Ecto neural progenitor cell (in vitro differentiated cells): ENCODE measurements around the gene TPD52L1.
"Not testable (repeated sequence)": the region's sequence is repeated elsewhere in the genome, so short reads cannot be mapped to it uniquely, and the experiment has no call there.

ENCODE experiments used
- DNase-seq: peaks from one replicate; pipeline ENCODE4 v3.0.0-alpha.2; 2018; ENCODE audit warnings: low spot score

Gene TPD52L1

DNA sequence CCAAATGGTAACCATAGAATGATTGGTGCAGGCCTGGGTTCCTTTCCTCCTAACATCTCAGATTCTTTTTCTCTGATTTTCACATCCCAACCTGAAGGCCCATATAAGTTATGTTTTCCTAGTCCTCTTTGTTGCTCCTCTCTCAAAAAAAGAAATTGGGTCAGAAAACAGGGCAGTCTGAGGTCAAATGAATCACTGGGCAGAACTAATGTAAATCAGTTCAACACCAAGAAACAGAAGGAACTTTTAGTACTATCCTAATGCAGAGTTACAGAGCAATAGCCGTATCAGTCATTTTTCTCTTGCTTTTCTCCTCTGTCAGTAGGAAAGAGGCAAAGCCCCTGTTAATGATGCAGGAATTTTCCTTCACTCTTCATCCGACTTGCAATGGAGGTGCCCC is 11.0 kb upstream of the TPD52L1 start:
- no peak for DNase-seq

DNA sequence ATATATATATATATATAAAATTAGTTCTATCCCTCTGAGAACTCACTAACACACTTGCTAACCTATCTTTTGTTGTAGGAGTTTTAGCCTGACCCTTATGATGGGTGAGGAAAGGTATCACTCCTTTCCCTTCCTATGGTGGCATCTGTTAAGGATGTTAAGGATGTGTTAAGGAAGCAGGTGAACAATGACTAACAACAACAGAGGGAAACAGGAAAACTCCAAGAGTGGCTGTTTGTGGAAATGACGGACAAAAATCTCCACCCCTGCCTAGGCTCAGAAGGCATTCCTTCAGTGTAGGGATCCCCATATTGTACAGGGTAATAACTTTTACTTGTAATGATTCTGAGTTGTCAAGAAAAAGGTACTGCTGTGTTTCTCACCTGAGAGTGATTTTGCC is 8.8 kb upstream of the TPD52L1 start:
- DNase-seq: no peak

DNA sequence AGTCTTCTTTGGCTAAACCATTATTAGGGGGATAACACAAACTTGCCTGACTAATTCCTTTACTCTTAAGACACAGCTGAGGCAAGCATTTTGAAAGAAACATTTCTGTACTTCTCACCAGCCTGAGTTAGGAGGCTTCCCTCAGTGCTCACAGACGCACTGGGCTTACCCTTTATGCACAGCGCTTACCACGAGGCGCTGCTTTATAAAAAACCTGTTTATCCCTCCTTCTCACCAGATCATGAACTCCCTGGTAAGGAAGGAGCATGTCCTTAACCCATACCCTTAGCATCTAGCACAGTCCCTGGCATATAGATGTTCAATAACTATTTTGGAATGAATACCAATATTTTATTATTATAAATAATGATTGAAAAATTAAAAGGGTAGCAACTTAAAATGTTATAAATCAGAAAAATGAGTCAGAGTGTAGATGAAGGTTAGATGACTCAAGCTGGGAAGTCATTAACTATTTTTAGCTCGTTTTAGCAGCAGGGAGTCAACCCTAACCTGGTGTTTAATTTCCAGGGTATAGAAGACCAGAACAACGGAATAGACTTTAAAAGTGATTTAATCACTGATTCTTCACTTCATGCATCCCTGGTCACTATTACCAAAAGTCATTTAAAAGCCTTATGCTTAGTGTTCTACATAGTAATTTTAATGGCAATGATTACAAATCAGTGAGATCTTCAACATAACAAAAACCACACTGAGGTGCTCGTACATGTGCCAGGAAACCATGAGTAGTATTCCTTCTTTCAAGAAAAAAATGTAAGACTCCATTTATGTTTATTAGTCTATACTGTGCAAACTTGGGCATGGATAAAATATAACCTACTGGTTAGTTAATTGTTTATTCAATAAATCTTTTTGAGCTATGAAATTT is 4.1 kb upstream of the TPD52L1 start:
- no peak for DNase-seq

DNA sequence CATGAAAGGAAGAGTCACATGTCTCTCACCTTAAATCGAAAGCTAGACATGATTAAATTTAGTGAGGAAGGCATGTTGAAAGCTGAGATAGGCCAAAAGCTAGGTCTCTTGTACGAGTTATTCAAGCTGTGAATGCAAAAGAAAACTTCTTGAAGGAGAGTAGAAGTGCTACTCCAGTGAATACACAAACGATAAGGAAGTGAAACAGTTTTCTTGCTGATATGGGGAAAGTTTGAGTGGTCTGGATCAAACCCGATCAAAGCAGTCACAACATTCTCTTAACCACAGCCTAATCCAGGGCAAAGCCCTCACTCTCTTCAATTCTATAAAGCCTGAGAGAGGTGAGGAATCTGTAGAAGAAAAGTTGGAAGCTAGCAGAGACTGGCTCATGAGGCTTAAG is 1.9 kb upstream of the TPD52L1 start:
- DNase-seq: no peak

DNA sequence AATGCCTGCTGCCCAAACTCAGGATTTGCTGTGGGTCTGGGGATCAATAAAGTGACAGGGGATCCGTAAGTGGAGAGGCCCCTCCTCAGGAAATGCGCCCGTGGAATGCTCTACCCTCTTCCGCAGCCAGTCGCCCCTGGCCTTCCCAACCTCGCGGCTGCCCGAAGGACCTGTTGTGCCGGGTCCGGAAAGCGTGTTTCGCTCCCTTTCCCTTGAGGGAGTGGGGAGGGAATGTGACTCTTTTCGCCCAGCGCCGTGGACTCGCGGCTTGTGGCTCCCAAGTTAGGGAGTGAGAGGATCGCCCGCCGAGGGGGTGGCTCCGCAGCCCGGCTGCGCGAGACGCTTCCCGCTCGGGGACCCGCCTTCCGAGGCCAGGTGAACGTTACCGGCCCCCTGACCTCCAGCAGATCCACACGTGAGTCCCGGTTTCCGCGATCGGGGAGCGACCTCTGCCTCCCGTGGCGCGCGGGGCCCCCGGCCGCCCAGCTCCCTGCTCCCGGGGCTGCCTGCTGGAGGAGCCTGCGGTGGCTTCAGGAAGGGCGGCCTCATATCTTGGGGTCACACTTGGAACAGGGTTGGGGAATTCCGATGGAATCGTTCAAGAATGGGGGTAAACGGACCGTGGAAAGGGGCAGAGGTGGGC is 666 bp downstream of the TPD52L1 start:
- DNase-seq: peak; percentile 61

DNA sequence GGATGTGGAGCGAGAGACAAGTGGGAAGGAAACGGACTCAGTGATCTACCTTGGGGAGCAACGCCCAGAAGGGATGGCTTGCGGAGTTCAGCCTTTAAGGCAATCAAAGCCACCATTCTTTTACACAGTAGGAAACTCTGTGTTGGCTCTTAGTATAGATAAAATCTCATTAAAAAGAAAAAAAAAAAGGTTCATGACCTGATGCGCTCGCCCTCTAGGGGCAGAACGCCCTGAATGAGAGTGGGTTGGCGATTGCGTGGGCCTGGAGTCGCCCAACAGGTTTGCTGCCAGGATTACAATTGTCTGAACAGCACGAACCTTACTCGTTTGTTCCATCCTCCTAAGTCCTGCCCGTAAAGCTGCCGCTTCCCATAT is 1.2 kb downstream of the TPD52L1 start:
- DNase-seq: peak; percentile 54

DNA sequence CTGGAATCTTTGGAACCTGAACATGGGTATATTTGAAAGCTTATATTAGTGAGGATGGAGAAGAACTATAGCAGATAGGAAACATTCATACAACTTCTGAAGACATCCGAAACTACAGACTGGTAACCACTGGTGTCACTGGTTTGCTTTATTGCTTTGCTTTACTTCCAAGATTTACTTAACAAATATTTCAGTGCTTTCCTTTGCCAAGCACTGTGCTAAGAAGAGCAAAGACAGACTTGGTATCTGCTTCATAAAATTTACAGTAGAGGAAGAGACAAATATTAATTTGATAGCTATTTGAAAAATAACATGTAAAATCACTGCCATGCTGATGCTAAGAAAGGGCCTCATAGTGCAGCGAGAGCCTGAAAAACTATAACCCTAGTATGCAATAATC is 1.8 kb downstream of the TPD52L1 start:
- DNase-seq: no peak

DNA sequence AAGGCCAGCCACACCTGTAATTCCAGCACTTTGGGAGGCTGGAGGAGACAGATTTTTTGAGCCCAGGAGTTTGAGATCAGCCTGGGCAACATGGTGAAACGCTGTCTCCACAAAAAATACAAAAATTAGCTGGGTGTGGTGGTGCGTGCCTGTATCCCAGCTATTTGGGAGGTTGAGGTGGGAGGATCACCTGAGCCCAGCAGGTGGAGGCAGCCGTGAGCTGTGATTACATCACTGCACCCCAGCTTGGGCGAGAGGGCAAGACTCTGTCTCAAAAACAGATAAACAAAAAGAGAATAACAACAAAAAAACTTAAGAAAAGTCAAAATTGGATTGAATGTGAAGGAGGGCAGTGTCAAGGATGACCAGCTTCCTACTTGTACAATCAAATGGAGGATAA is 2.9 kb downstream of the TPD52L1 start:
- DNase-seq: no peak

DNA sequence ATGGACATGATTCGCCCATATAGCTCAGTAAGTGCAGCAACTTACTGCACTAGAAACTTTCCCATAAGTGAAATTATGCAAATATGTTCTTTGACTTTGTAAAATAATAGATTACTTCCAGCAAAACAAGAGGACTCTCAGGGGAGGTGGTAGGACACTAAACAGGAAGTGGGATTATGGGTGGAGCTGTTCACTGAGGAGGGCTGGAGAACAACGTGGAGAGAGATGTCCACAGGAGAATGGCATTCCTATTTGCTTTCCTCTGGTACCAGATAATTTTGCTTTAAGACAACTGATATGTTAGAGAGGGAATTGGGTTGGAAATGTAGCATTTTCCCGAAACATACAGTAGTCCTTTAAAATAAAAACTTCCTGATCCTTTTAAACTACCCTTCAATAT is 3.7 kb downstream of the TPD52L1 start:
- DNase-seq: no peak

DNA sequence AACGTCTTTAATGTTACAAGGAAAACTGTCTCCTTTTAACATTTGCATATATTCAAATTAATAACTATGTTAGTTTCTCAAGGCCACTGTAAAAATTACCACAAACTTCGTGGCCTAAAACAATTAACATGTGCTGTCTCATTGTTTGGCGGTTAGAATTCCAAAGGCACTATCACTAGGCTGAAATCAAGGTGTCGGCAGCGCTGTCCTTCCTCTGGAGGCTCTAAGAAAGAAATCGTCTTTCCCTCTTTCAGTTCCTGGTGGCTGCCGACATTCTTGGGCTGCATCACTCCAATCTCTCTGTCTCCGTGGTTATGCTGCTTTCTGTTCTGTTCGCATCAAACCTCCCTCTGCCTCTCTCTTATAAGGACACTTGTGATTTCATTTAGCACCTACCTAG is 4.2 kb downstream of the TPD52L1 start:
- DNase-seq: no peak

DNA sequence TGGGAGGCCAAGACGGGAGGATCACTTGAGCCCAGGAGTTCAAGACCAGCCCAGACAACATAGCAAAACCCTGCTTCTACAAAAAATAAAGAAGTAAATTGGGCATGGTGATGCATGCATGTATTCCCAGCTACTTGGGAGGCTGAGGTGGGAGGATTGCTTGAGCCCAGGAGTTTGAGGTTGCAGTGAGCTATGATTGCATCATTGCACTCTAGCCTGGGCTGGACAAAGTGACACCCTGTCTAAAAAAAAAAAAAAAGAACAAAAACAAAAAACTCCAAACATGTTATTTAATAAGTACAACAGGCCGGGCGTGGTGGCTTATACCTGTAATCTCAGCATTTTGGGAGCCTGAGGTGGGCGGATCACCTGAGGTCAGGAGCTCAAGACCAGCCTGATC is 9.8 kb downstream of the TPD52L1 start:
- DNase-seq: not testable (repeated sequence)

DNA sequence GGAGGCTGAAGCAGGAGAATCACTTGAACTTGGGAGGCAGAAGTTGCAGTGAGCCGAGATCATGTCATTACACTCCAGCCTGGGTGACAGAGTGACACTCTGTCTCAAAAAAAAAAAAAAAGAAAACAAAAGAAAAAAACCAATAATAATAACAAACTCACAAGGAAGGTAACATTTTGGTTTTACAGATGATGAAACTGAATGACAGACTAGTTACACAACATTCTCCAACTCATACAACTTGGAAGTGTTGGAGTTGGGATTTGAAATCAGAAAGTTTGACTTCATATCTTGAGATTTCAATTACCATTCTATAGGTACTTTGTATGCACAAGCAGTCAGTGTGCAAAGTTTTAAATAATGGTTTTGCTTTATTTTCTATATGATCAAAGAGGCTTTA is 10.2 kb downstream of the TPD52L1 start:
- no peak for DNase-seq

DNA sequence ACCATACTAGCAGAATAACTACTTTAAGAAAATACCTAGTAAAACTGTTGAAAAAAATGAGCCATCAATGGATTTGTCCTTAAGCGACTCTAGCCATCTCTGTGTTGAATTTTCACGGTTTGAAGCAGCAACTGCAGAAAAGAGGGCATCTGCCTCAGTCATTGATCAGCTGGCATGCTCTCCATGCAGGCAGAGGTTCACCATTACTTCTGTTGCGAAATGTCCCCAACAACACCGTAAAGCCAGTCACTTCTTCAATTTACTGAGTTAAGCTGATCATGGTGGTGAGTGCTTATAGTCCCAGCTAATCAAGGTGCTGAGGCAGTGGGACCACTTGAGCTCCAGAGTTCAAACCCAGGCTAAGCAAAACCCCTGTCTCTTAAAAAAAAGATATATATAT is 11.1 kb downstream of the TPD52L1 start:
- DNase-seq: no peak

DNA sequence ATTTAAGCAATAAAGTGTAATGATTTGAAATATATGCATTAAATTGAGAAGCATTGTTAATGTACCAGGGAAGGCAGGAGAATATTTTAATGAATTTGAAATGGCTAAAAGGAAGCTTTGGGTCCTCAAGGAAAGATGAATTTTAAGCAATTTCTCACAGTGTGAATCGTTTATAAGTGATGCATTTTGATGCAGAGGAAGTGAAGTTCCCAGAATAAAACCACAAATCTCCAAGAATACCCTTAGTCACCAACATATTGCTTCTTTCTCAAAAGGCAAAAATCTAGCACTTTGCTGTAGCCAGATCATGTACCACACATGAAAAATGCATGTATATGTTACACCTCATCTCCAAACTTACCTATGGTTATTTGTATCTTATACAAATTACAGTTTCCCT is 11.7 kb downstream of the TPD52L1 start:
- no peak for DNase-seq

DNA sequence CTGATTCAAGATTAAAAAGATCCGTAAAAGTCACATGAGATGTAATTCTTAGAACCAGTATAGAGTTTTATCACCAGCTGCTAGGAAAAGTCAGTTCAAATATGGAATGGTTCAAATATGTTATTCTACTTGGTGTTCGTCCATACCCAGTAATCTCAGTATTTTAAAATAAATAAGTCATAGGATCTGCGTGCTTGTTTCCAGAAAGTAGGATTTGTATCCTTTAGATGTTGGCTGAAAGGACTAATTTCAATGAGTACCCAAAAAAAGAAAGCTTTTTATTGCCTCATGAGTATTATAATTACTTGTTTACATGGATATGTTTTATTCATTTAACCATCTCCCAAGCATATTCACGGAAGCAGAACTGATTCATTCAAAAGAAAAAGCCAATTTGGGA is 12.2 kb downstream of the TPD52L1 start:
- DNase-seq: no peak

DNA sequence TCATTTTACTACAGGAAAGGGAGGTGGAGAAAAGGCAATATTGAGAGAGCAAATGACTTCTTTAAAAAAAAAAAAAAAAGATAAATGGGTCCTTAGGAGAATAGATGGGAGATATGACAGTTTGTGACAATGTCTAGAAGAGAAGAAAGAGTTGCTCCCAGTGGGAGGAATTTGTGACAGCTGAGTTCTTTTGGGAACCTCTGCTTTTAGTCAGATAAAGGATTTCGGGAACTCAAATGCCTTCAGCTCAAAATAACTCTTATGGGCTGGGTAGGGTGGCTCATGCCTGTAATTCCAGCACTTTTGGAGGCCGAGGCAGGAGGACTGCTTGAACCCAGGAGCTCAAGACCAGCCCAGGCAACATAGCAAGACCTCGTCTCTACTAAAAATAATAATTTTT is 13.1 kb downstream of the TPD52L1 start:
- DNase-seq: no peak

DNA sequence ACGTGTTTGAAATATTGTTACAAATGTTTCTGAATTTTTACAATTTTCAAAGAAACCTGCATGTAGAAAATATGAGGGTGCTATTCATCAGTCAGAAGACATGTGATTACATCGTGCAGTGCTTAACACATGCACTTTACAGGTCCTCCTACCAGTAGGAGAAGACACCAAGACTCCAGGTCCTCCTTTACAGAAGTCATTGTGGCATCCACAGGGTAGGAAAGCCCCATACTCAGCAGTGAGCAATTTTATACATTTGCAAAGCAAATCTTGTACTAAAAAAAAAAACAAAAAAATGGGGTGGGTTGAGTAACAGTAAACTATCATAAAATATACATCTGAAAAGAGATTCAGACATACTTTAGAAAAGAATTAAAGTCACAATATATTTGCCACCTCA is 14.0 kb downstream of the TPD52L1 start:
- no peak for DNase-seq

DNA sequence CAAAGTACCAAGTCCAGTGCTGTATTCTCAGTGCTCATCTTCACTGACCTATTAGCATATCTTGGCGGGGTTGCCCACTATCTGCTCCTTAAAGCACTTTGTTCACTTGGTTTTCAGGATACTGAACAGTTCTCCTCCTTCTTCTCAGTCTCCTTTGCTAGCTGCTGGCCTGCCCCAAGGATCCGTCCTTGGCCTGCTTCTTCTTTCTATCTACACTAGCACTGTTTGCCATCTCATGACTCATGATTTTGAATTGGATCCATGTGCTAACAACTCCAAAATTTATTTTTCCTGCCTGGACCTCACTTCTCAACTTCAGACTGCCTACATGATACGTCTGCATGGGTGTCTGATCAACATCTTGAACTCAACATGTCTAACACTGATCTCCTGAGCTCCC is 15.5 kb downstream of the TPD52L1 start:
- DNase-seq: no peak

DNA sequence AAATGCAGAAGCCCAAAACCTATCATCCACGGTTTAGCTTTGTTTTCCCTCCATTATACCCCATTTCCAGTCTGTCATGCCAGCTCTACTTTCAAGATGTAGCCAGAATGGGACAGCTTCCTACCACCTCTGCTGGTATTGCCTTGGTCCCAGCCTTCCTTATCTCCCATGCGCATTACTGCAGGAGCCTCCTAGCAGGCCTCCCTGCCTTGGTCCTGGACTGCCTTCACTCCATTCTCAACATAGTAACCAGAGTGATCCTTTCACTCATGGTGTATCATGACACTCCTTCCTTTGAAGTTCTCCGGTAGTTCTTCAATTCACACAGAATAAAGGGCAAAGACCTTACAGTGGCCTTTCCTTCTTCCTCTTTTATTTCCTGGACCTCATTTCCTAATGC is 15.9 kb downstream of the TPD52L1 start:
- DNase-seq: no peak

DNA sequence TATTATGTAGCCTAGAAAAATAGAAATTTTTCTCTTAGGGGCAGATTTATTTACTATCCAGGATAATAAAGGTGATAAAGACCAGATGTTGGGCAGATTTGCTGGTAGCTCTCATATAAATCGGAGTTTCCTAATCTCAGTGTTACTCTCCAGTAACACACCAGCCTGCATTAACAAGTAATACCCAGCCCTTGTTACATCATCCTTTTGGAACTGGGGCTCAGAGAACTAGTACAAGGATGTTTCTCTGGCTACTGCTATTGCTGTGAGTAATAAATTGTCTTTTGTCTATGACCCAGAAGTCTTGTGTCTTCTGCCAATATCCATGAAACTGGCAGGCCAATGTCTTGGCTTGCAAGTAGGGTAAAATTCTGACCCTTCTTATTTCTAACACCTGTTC is 16.8 kb downstream of the TPD52L1 start:
- no peak for DNase-seq

DNA sequence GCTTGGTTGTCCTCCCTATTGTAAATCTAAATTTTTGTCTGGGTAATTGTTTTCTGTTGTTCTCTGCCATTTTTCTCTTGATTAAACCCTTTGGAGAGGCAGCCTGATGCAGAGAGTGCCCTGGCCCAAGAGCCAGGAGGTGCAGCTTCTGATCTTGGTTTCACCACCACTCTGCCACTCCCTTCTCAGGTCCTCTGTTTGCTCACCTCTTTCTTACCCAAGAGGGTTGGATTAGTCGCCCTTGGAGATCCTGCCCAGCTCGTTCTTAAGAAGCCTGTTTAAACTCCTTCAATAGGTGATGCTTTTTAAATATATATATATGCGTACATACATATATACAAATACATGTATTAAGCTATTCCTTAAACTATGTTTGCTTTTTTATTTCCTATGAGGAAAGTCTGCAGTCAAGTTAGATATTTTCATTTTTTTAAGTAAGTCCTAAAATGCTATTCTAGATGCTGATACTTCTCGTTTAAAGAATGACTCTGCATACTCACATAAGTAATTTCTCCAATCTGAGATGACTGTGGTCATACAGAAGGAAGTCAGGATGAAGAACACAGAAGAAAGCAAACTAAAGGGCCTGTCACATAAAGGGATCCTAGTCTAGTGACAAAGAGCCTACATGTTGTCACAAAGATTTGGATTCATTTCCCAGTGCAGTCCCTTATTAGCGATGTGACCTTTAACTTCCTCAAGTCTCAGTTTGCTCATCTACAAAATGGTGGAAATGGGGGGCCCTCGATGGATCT is 19.9 kb downstream of the TPD52L1 start:
- no peak for DNase-seq

DNA sequence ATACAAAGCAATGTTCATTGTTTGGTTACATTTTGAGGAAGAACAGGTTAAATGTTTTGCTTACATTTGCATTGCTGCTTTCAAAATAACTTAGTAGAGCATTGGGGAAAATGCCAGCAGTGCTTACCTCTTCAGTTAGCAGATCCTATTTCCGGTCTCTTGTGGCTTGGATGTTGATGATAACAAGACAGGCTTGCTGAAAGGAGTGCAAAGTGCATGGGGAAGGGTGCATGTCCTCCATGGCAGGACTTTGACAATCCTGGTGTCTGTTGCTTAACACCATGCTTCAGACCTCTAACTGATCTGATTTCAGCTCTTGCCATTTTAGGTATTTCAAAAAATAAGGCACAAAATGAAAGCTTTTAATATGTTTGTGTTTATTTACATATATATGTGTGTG is 21.1 kb downstream of the TPD52L1 start:
- no peak for DNase-seq

DNA sequence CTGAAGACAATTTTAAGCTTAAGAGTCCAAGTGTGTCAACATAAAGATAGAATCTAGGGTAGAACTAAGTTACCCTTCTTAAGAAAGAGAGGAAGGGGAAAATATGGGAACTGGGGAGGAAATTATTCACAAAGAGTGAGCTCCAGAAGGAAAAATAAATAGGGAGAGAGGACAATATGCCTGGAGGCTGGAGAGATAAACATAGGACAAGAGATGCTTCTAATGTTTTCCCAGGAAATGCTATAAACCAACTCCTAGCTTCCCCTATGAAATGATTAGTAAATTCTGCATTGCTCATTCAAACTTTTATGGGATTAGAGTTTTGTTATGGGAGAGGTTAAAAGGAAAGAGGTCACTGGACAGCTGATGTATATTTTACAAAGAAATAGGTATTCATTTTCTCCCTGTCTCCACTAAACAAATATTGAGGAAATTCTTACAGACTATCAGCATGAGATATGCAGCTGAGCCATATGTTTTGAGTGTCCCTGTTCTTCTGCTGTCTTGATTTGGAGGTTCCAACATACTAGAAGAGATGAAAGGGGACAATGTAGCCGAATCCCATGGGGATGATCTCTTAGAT is 22.0 kb downstream of the TPD52L1 start:
- no peak for DNase-seq
